Tibial nerve (tissue), 4 donors: ENCODE results near the gene ETV2. TPM values are rescaled to one million over a fixed set of nuclear protein-coding genes. Genes with fewer than 3 reads are reported as not detected.

ENCODE experiments used
- DNase-seq, 2 donors: peaks; one replicate each; pipeline ENCODE4 v3.0.0-alpha.2; 2019; ENCODE audit warnings: low spot score in 2 of 2
- H3K27ac ChIP-seq, 4 donors: fragments of 200-600 bp; sonication (generic) in 3 of 4; one replicate each; pipeline ENCODE4 v1.5.1; 2017 to 2019; ENCODE audit warnings: mild to moderate bottlenecking in 1 of 4
- H3K27me3 ChIP-seq, 2 donors: fragments of 200-600 bp; sonication (generic) in 1 of 2; one replicate each; pipeline versions ENCODE4 v1.5.1 to v1.6.0; 2017 to 2019
- H3K36me3 ChIP-seq, 3 donors: fragments of 200-600 bp; sonication (generic); one replicate each; pipeline ENCODE4 v1.5.1; 2018 to 2019
- H3K4me1 ChIP-seq, 4 donors: fragments of 200-600 bp; sonication (generic) in 3 of 4; one replicate each; pipeline ENCODE4 v1.5.1; 2017 to 2019
- H3K4me3 ChIP-seq, 4 donors: fragments of 200-600 bp; sonication (generic) in 3 of 4; one replicate each; pipeline ENCODE4 v1.5.1; 2017 to 2019; ENCODE audit warnings: mild to moderate bottlenecking in 1 of 4, moderate library complexity in 1 of 4
- H3K9me3 ChIP-seq, 4 donors: fragments of 200-600 bp; sonication (generic) in 3 of 4; one replicate each; pipeline ENCODE4 v1.5.1; 2017 to 2019
- EP300 ChIP-seq, 2 donors: sonication (generic); formaldehyde crosslinking; IDR thresholded peaks; one replicate each; pipeline ENCODE4 v1.6.1; 2017; ENCODE audit warnings: antibody characterized with exemption in 2 of 2, mild to moderate bottlenecking in 1 of 2
- POLR2A ChIP-seq, 2 donors: fragments of 450-650 bp; IDR thresholded peaks; one replicate each; pipeline ENCODE4 v1.6.1; 2017; ENCODE audit warnings: antibody characterized with exemption in 2 of 2, mild to moderate bottlenecking in 2 of 2, moderate library complexity in 2 of 2
- WGBS, 2 donors: methylation state at CpG; one replicate each; pipeline ENCODE4 v1.1.5; 2018; 5-methylcytosine and 5-hydroxymethylcytosine counted together
- total RNA-seq, 4 donors: library from RNA; depleted of rRNA; stranded (reverse); fragments of >200 nt; gene quantifications; one replicate each; pipeline ENCODE4 v1.1.0, GENCODE V29; 2016
- TF ChIP-seq, protein P1 (sequence below), 5 experiments: fragments of 200-600 bp in 3 of 5; fragments of 450-650 bp in 2 of 5; sonication (generic) in 3 of 5; IDR thresholded peaks; one replicate each; pipeline ENCODE4 v1.5.1; 2016 to 2019; ENCODE audit warnings: antibody characterized with exemption in 5 of 5, mild to moderate bottlenecking in 3 of 5, moderate library complexity in 2 of 5

The ETV2 gene
- total RNA-seq, 4 donors from 2014 or later: 0.84 to 2.2 TPM; not detected in 2

DNA sequence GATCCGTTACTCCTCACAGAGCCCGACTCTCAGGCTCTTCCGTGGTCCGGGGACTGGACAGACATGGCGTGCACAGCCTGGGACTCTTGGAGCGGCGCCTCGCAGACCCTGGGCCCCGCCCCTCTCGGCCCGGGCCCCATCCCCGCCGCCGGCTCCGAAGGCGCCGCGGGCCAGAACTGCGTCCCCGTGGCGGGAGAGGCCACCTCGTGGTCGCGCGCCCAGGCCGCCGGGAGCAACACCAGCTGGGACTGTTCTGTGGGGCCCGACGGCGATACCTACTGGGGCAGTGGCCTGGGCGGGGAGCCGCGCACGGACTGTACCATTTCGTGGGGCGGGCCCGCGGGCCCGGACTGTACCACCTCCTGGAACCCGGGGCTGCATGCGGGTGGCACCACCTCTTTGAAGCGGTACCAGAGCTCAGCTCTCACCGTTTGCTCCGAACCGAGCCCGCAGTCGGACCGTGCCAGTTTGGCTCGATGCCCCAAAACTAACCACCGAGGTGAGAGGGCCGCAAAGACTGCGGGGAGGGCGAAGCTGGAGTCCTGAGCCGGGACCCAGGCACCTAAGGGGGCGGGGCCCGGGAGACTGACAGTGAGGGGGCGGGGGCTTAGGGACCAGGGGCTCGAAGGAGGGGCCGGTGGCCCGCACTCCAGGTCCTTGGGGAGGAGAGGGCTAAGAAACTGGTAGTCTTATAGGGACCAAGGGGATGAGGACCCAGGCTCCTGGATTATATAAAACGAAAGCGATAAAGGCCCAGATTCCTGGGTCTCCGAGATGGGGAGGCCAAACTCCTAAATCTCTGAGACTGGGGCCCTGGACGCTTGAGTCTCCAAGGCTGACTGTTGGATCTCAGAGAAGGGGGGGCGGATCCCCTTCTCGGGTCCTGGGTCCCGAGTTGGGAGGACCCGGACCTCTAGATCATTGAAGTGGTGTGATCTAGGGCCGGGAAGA, 2.0 kb downstream of the ETV2 start:
- TF ChIP-seq POLR2A (IDR thresholded peaks at IDR 0.05) (peak in 1 of 2 donors; percentile 31), EP300 (IDR thresholded peaks at IDR 0.05) (no peak)
- TF ChIP-seq, protein P1, sequence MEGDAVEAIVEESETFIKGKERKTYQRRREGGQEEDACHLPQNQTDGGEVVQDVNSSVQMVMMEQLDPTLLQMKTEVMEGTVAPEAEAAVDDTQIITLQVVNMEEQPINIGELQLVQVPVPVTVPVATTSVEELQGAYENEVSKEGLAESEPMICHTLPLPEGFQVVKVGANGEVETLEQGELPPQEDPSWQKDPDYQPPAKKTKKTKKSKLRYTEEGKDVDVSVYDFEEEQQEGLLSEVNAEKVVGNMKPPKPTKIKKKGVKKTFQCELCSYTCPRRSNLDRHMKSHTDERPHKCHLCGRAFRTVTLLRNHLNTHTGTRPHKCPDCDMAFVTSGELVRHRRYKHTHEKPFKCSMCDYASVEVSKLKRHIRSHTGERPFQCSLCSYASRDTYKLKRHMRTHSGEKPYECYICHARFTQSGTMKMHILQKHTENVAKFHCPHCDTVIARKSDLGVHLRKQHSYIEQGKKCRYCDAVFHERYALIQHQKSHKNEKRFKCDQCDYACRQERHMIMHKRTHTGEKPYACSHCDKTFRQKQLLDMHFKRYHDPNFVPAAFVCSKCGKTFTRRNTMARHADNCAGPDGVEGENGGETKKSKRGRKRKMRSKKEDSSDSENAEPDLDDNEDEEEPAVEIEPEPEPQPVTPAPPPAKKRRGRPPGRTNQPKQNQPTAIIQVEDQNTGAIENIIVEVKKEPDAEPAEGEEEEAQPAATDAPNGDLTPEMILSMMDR (IDR thresholded peaks at IDR 0.05): peak in 2 of 5 experiments; percentile 11 to 16
- peaks cover 0 to 52% (median 11%) of the 10 kb centered on the region in 4 donors for H3K4me1 ChIP-seq
- H3K9me3 ChIP-seq: no peaks in the 10 kb centered on the region
- peak; percentile 41 to 62 for DNase-seq
- H3K4me3 ChIP-seq: peak overlapping the region; percentile 33 to 68 (median 68)
- no peaks in the 10 kb centered on the region for H3K27me3 ChIP-seq
- peak overlapping the region; percentile 45 to 82 (median 78) for H3K27ac ChIP-seq
- H3K36me3 ChIP-seq: peaks cover 0 to under 1% (median 0%) of the 10 kb centered on the region in 3 donors
- 0 to 1% methylated on average over 45 to 61 of the region's 69 CpGs for WGBS, 2 donors

DNA sequence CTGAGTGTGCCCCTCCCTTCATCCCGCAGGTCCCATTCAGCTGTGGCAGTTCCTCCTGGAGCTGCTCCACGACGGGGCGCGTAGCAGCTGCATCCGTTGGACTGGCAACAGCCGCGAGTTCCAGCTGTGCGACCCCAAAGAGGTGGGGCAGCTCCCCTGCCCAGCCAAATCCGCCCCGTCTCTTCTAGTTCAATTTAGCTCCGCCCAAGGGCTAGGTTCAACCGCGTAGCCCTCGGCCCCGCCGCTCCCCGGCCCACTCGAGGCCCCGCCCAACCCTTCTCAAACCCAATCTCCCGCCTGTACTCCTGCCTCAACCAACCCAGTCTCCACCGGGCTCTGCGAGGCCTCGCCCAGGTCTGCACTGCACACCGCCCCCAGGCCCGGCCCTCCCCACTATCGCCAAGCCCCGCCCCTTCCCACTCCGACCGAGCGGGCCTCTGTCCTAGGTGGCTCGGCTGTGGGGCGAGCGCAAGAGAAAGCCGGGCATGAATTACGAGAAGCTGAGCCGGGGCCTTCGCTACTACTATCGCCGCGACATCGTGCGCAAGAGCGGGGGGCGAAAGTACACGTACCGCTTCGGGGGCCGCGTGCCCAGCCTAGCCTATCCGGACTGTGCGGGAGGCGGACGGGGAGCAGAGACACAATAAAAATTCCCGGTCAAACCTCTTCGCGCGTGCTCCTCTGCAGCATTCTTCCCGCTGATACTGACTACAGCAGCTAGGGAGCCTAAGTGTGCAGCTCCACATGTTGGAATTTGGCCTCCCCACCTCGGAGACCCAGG, 2.9 kb downstream of the ETV2 start:
- peak overlapping the region; percentile 33 to 68 (median 68) for H3K4me3 ChIP-seq
- 0 to 1% methylated on average over 28 to 60 of the region's 60 CpGs for WGBS, 2 donors
- no peaks in the 10 kb centered on the region for H3K27me3 ChIP-seq
- TF ChIP-seq POLR2A (IDR thresholded peaks at IDR 0.05) (peak in 1 of 2 donors; percentile 34), EP300 (IDR thresholded peaks at IDR 0.05) (peak in 1 of 2 donors; percentile 39)
- TF ChIP-seq, protein P1 (IDR thresholded peaks at IDR 0.05): peak in 1 of 5 experiments; percentile 8
- H3K4me1 ChIP-seq: peaks cover 0 to 60% (median 14%) of the 10 kb centered on the region in 4 donors
- peak; percentile 87 to 90 for DNase-seq
- no peaks in the 10 kb centered on the region for H3K36me3 ChIP-seq
- no peaks in the 10 kb centered on the region for H3K9me3 ChIP-seq
- H3K27ac ChIP-seq: peak overlapping the region; percentile 45 to 82 (median 78)

DNA sequence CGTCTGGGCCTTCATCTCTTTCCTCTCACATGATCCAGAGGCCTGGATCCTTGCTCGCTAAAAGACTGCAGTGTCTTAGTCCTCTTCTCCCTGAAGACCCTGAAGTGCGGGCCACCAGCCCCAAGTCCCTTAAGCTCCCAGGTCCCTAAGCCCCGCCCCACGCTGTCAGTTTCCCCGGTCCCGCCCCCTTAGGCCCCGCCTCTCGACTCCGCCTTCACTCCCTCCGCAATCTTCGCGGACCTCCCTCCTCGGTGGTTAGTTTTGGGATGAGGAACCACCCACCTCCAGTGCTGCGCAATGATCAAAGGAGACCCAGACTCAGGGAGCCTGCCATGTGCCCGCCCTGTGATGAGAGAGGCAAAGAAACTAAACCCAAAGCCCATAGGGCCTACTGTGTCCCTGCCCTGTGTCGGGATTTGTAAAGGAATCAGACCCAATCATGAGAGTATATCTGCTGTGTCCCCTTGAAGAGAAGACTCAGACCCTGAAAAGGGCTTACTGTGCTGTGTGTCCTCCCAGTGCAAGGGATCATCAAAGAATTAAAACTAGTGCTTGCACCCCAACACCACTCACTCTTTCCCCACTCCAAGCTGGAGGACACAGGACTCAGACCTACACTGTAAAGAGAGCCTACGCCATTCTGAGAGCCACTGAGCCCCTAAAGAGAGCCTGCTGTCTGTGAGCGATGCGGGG, 3.6 kb downstream of the ETV2 start:
- Histone ChIP-seq H3K4me3 (peak overlapping the region; percentile 33 to 68 (median 68)), H3K4me1 (peaks cover 0 to 67% (median 17%) of the 10 kb centered on the region in 4 donors), H3K27ac (peak overlapping the region; percentile 45 to 82 (median 78)), H3K36me3 (peaks cover 0 to 5% (median 0%) of the 10 kb centered on the region in 3 donors), H3K9me3 (no peaks in the 10 kb centered on the region), H3K27me3 (no peaks in the 10 kb centered on the region)
- 11 to 19% methylated on average over 19 to 20 of the region's 20 CpGs for WGBS, 2 donors
- peak; percentile 74 to 90 for DNase-seq
- TF ChIP-seq POLR2A (IDR thresholded peaks at IDR 0.05) (no peak), EP300 (IDR thresholded peaks at IDR 0.05) (no peak)
- TF ChIP-seq, protein P1 (IDR thresholded peaks at IDR 0.05): no peak

DNA sequence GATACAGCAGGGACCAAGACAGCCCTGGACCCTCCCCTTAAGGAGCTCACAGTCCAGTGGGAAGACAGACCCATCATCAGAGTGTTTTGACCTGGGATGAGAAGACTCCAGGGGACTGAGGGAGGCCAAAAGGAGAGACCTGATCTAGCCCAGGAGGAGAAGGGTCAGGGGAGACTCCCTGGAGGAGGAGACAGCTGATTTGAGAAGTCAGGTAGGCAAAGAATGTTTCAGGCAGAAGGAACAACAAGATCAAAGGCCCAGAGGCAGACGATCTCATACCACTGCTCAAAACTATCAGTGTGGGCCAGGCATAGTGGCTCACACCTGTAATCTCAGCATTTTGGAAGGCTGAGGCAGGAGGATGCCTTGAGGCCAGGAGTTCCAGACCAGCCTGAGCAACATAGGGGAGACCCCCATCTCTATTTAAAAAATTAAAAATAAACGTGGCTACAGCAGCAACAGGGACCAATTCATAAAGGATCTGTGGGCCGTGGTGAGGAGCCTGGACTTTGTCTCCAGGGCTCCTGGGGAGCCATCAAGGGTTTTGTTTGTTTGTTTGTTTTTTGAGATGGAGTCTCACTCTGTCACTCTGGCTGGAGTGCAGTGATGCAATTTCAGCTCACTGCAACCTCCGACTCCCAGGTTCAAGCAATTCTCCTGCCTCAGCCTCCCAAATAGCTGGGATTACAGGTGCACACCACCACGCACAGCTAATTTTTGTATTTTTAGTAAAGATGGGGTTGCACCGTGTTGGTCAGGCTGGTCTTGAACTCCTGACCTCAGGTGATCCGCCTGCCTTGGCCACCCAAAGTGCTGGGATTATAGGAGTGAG, 4.4 kb downstream of the ETV2 start:
- Histone ChIP-seq H3K4me3 (no peak overlapping the region), H3K4me1 (peaks cover 0 to 75% (median 17%) of the 10 kb centered on the region in 4 donors), H3K27ac (peak overlapping the region in 2 of 4 donors; percentile 75 to 82), H3K36me3 (peaks cover 0 to 11% (median 0%) of the 10 kb centered on the region in 3 donors), H3K9me3 (no peaks in the 10 kb centered on the region), H3K27me3 (no peaks in the 10 kb centered on the region)
- DNase-seq: no peak
- WGBS, 2 donors: 74 to 78% methylated on average over 7 of the region's 7 CpGs
- TF ChIP-seq, protein P1 (IDR thresholded peaks at IDR 0.05): no peak
- TF ChIP-seq POLR2A (IDR thresholded peaks at IDR 0.05): no peak
- no peak for TF ChIP-seq EP300 (IDR thresholded peaks at IDR 0.05)
